Cardiac ventricle fibroblast (primary cell): ENCODE results near the gene RNF20. TPM values are rescaled to one million over a fixed set of nuclear protein-coding genes. Genes with fewer than 3 reads are reported as not detected.

Source experiments
- total RNA-seq: library from RNA; depleted of rRNA; stranded (reverse); fragments of >200 nt; gene quantifications from 2 replicates; pipeline ENCODE4 v1.2.3, GENCODE V29; 2015

The RNF20 gene
- total RNA-seq = 14.7 and 16.6 TPM in 2 replicates

GRCh38 chr9:101533334-101534204 lies at the start of gene RNF20:
TSS of gene RNF20 (plus strand) at chr9:101533853. CDS start at chr9:101535424, 1,571 bp downstream.

GRCh38 chr9:101594796-101595195 lies 61.1 kb downstream of the RNF20 start, which contains the start of gene PPP3R2:
TSS of gene PPP3R2 (minus strand) at chr9:101594969. CDS start at chr9:101594921, 48 bp downstream.

Other genes starting within 250 kb of the RNF20 start
- 0.06 and 0.24 TPM in 2 replicates for gene BAAT, start 148.8 kb upstream of the RNF20 start, total RNA-seq
- 9.4 and 10.6 TPM in 2 replicates for gene MRPL50, start 135.2 kb upstream of the RNF20 start, total RNA-seq
- 11.5 and 14.8 TPM in 2 replicates for gene ZNF189, start 135.0 kb upstream of the RNF20 start, total RNA-seq
- not detected in 2 replicates for gene ALDOB, start 98.1 kb upstream of the RNF20 start, total RNA-seq
- gene PPP3R2, start 61.1 kb downstream of the RNF20 start, total RNA-seq = not detected in 2 replicates
- not detected in 2 replicates for gene GRIN3A, start 204.8 kb downstream of the RNF20 start, total RNA-seq